Fibroblast of pulmonary artery (primary cell): ENCODE results near the gene UCKL1.

Experiments
- DNase-seq: peaks from one replicate; pipeline ENCODE4 v3.0.0-alpha.2; 2010; ENCODE audit warnings: low read depth
- H3K4me3 ChIP-seq: replicated peaks from 2 replicates; pipeline ENCODE4 v1.5.1; 2011; ENCODE audit warnings: low read depth, mild to moderate bottlenecking, control low read depth, low read length, moderate library complexity
- CTCF ChIP-seq: IDR thresholded peaks from 2 replicates; pipeline ENCODE4 v1.5.1; 2011; ENCODE audit warnings: mild to moderate bottlenecking, control low read depth, low read length, inconsistent platforms; ENCODE audit errors: missing control alignments

The UCKL1 gene

GRCh38 chr20:63970714-63971431 is 14.7 kb upstream of the UCKL1 start:
- DNase-seq: no peak
- no peak for TF ChIP-seq CTCF
- no peak overlapping the region for H3K4me3 ChIP-seq

GRCh38 chr20:63969838-63970713 is 13.9 kb upstream of the UCKL1 start, which contains the start of gene ZNF512B:
Gene ZNF512B (minus strand): TSS chr20:63969930. CDS start chr20:63967950, 1,980 bp downstream.
- DNase-seq: peak; percentile 63
- no peak for TF ChIP-seq CTCF

GRCh38 chr20:63968928-63969760 is 12.9 kb upstream of the UCKL1 start:
- TF ChIP-seq CTCF: no peak
- peak overlapping the region; percentile 64 for H3K4me3 ChIP-seq
- no peak for DNase-seq

More at GRCh38 chr20:63969838-63970713, 13.9 kb upstream of the UCKL1 start, which contains the start of gene ZNF512B:
- H3K4me3 ChIP-seq: peak within 1 kb of the TSS; percentile 64

- TF ChIP-seq CTCF: no peak
- no peak for DNase-seq
- H3K4me3 ChIP-seq: peak overlapping the region; percentile 64
Measured at GRCh38 chr20:63968136-63968927, 12.1 kb upstream of the UCKL1 start.

GRCh38 chr20:63967330-63968135 is 11.3 kb upstream of the UCKL1 start:
- H3K4me3 ChIP-seq: no peak overlapping the region
- TF ChIP-seq CTCF: no peak

More at GRCh38 chr20:63967330-63968135, 11.3 kb upstream of the UCKL1 start:
- DNase-seq: no peak
